Esophagus (tissue), 2 donors: Measurements from ENCODE around the gene TMEM80. TPM values are rescaled to one million over a fixed set of nuclear protein-coding genes. Genes with fewer than 3 reads are reported as not detected.
A peak's percentile ranks its signal among the peaks of the same experiment; 100 is the strongest.

Experiments
- H3K27ac ChIP-seq, 2 donors: one replicate each; pipeline ENCODE4 v1.5.1; 2013; ENCODE audit warnings: low read depth in 2 of 2, mild to moderate bottlenecking in 2 of 2, inconsistent platforms in 1 of 2, low read length in 1 of 2, moderate library complexity in 1 of 2
- H3K27me3 ChIP-seq, 2 donors: one replicate each; pipeline ENCODE4 v1.6.1; 2013; ENCODE audit warnings: low read length in 2 of 2, control low read depth in 1 of 2, mild to moderate bottlenecking in 1 of 2; ENCODE audit not compliant: insufficient read depth in 2 of 2, control insufficient read depth in 1 of 2
- H3K36me3 ChIP-seq, 2 donors: one replicate each; pipeline ENCODE4 v1.6.1; 2013; ENCODE audit warnings: low read length in 1 of 2; ENCODE audit not compliant: control insufficient read depth in 2 of 2, insufficient read depth in 2 of 2
- H3K4me1 ChIP-seq, 2 donors: one replicate each; pipeline ENCODE4 v1.6.1; 2013; ENCODE audit warnings: low read length in 1 of 2; ENCODE audit not compliant: control insufficient read depth in 2 of 2, insufficient read depth in 2 of 2
- H3K4me3 ChIP-seq, 2 donors: one replicate each; pipeline ENCODE4 v1.5.1; 2013; ENCODE audit warnings: low read length in 2 of 2, mild to moderate bottlenecking in 2 of 2, low read depth in 1 of 2, moderate library complexity in 1 of 2
- H3K9me3 ChIP-seq, 2 donors: one replicate each; pipeline ENCODE4 v1.6.1; 2013; ENCODE audit warnings: mild to moderate bottlenecking in 2 of 2, low read depth in 1 of 2, low read length in 1 of 2, moderate library complexity in 1 of 2; ENCODE audit not compliant: control insufficient read depth in 2 of 2, insufficient read depth in 1 of 2
- WGBS, 2 donors: extraction: QIAGEN DNeasy Blood & Tissue Kit; methylation state at CpG; one replicate each; pipeline ENCODE4 v1.1.7; 2013; 5-methylcytosine and 5-hydroxymethylcytosine counted together
- polyA plus RNA-seq, 2 donors: library from polyadenylated mRNA; stranded (reverse); fragments of 200-250 nt; gene quantifications; one replicate each; pipeline ENCODE4 v1.2.3, GENCODE V29; 2013
- donor health status: healthy with polysubstance abuse.
- donor health status: Bipolar disorder and iron deficiency.

TMEM80 gene
- polyA plus RNA-seq, 2 donors = 25.0 to 53.9 TPM

GRCh38 chr11:696955-697491, 1.4 kb downstream of the TMEM80 start:
- peak overlapping the region; percentile 100 for H3K27ac ChIP-seq
- peaks cover 0 to 2% of the 10 kb centered on the region in 2 donors for H3K9me3 ChIP-seq
- H3K36me3 ChIP-seq = peaks cover 0 to 15% of the 10 kb centered on the region in 2 donors
- peaks cover 2 to 19% of the 10 kb centered on the region in 2 donors for H3K4me1 ChIP-seq
- H3K4me3 ChIP-seq = peak overlapping the region; percentile 76 to 95
- 32 to 54% methylated on average over 11 of the region's 11 CpGs for WGBS, 2 donors
- H3K27me3 ChIP-seq = no peaks in the 10 kb centered on the region

GRCh38 chr11:697811-698311, 2.2 kb downstream of the TMEM80 start:
- H3K4me3 ChIP-seq = peak overlapping the region; percentile 12 to 95
- no peaks in the 10 kb centered on the region for H3K27me3 ChIP-seq
- peaks cover 0 to 2% of the 10 kb centered on the region in 2 donors for H3K9me3 ChIP-seq
- peak overlapping the region; percentile 96 to 100 for H3K27ac ChIP-seq
- H3K36me3 ChIP-seq = peaks cover 0 to 18% of the 10 kb centered on the region in 2 donors
- H3K4me1 ChIP-seq = peaks cover 3 to 22% of the 10 kb centered on the region in 2 donors
- 49 to 57% methylated on average over 11 of the region's 11 CpGs for WGBS, 2 donors

GRCh38 chr11:698493-699115, 3.0 kb downstream of the TMEM80 start:
- peak overlapping the region; percentile 96 to 100 for H3K27ac ChIP-seq
- peaks cover 0 to 18% of the 10 kb centered on the region in 2 donors for H3K36me3 ChIP-seq
- no peaks in the 10 kb centered on the region for H3K27me3 ChIP-seq
- H3K9me3 ChIP-seq = peaks cover 0 to 2% of the 10 kb centered on the region in 2 donors
- peaks cover 5 to 20% of the 10 kb centered on the region in 2 donors for H3K4me1 ChIP-seq
- 72 to 73% methylated on average over 17 of the region's 17 CpGs for WGBS, 2 donors
- H3K4me3 ChIP-seq = peak overlapping the region in 1 of 2 donors; percentile 95

GRCh38 chr11:699116-699508, 3.5 kb downstream of the TMEM80 start:
- H3K36me3 ChIP-seq = peaks cover 0 to 18% of the 10 kb centered on the region in 2 donors
- H3K4me1 ChIP-seq = peaks cover 5 to 18% of the 10 kb centered on the region in 2 donors
- whole genome bisulfite sequencing, 2 donors = 90 to 94% methylated on average over 7 of the region's 7 CpGs
- H3K9me3 ChIP-seq = peaks cover 0 to 2% of the 10 kb centered on the region in 2 donors
- H3K27me3 ChIP-seq = no peaks in the 10 kb centered on the region
- H3K4me3 ChIP-seq = no peak overlapping the region
- H3K27ac ChIP-seq = peak overlapping the region in 1 of 2 donors; percentile 52

GRCh38 chr11:699753-700152, 4.1 kb downstream of the TMEM80 start:
- H3K4me3 ChIP-seq = no peak overlapping the region
- WGBS, 2 donors = 100% methylated on average over 1 of the region's 1 CpG
- H3K4me1 ChIP-seq = peaks cover 5 to 22% of the 10 kb centered on the region in 2 donors
- peaks cover 0 to 2% of the 10 kb centered on the region in 2 donors for H3K9me3 ChIP-seq
- no peaks in the 10 kb centered on the region for H3K27me3 ChIP-seq
- peaks cover 0 to 21% of the 10 kb centered on the region in 2 donors for H3K36me3 ChIP-seq
- H3K27ac ChIP-seq = peak overlapping the region; percentile 19 to 76

GRCh38 chr11:701741-702461, 6.3 kb downstream of the TMEM80 start:
- peak overlapping the region in 1 of 2 donors; percentile 26 for H3K27ac ChIP-seq
- peaks cover 0 to 2% of the 10 kb centered on the region in 2 donors for H3K9me3 ChIP-seq
- no peak overlapping the region for H3K4me3 ChIP-seq
- H3K36me3 ChIP-seq = peaks cover 0 to 21% of the 10 kb centered on the region in 2 donors
- WGBS, 2 donors = 92 to 93% methylated on average over 22 of the region's 22 CpGs
- peaks cover 5 to 30% of the 10 kb centered on the region in 2 donors for H3K4me1 ChIP-seq
- no peaks in the 10 kb centered on the region for H3K27me3 ChIP-seq

- Histone ChIP-seq H3K27ac (peak overlapping the region; percentile 69 to 89), H3K4me3 (no peak overlapping the region), H3K4me1 (peaks cover 3 to 33% of the 10 kb centered on the region in 2 donors), H3K27me3 (no peaks in the 10 kb centered on the region), H3K9me3 (peaks cover 0 to 2% of the 10 kb centered on the region in 2 donors), H3K36me3 (peaks cover 0 to 21% of the 10 kb centered on the region in 2 donors)
- 50 to 55% methylated on average over 24 to 26 of the region's 26 CpGs for WGBS, 2 donors
Observed at GRCh38 chr11:702462-703461, 7.1 kb downstream of the TMEM80 start.

GRCh38 chr11:703506-703905, 7.9 kb downstream of the TMEM80 start:
- Histone ChIP-seq H3K9me3 (peaks cover 0 to 2% of the 10 kb centered on the region in 2 donors), H3K4me1 (peaks cover 3 to 31% of the 10 kb centered on the region in 2 donors), H3K27me3 (no peaks in the 10 kb centered on the region), H3K4me3 (no peak overlapping the region), H3K36me3 (peaks cover 0 to 22% of the 10 kb centered on the region in 2 donors), H3K27ac (peak overlapping the region; percentile 69 to 89)
- 83 to 88% methylated on average over 9 of the region's 9 CpGs for WGBS, 2 donors
